ENCODE measurements around the gene SEC16A.
A peak's percentile ranks its signal among the peaks of the same experiment; 100 is the strongest.

The SEC16A gene

DNA sequence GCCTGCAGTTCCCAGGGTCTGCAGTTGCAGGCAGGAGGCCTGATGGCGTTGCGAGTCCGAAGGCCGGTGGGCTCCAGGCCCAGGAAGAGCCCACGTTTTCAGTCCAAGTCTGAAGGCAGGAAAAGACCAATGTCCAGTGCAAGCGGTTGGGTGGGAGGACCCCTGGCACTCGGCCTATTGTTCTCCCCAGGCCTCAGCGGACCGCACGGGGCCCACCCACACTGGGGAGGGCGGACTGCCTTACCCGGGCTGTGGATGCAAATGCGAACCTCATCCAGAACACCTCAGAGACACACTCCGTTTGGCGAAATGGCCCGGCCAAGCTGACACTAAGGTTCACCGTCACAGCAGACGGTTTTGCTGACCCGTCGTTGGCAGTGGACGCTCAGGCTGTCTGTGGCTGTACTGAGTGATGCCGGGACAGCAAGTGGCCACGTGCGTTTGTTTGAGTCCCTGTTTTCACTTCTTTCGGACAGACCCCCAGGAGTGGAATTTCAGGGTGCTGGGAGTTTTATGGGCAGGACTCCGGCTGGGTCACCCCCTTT is 10.2 kb upstream of the SEC16A start:
- DNase-seq (ENCODE audit: low read depth): no peak
- TF ChIP-seq, protein P1, sequence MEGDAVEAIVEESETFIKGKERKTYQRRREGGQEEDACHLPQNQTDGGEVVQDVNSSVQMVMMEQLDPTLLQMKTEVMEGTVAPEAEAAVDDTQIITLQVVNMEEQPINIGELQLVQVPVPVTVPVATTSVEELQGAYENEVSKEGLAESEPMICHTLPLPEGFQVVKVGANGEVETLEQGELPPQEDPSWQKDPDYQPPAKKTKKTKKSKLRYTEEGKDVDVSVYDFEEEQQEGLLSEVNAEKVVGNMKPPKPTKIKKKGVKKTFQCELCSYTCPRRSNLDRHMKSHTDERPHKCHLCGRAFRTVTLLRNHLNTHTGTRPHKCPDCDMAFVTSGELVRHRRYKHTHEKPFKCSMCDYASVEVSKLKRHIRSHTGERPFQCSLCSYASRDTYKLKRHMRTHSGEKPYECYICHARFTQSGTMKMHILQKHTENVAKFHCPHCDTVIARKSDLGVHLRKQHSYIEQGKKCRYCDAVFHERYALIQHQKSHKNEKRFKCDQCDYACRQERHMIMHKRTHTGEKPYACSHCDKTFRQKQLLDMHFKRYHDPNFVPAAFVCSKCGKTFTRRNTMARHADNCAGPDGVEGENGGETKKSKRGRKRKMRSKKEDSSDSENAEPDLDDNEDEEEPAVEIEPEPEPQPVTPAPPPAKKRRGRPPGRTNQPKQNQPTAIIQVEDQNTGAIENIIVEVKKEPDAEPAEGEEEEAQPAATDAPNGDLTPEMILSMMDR (IDR thresholded peaks at IDR 0.05; ENCODE audit: control insufficient read depth, insufficient read depth, low read depth, low read length, missing control alignments): no peak
- H3K4me3 ChIP-seq (ENCODE audit: control insufficient read depth, low read depth, low read length): no peak overlapping the region

GRCh38 chr9:136489731-136490130 is 6.9 kb upstream of the SEC16A start:
- TF ChIP-seq, protein P1 (IDR thresholded peaks at IDR 0.05; ENCODE audit: control insufficient read depth, insufficient read depth, low read depth, low read length, missing control alignments): no peak
- no peak for DNase-seq (ENCODE audit: low read depth)
- H3K4me3 ChIP-seq (ENCODE audit: control insufficient read depth, low read depth, low read length): no peak overlapping the region

- DNase-seq (ENCODE audit: low read depth): no peak
- no peak overlapping the region for H3K4me3 ChIP-seq (ENCODE audit: control insufficient read depth, low read depth, low read length)
- TF ChIP-seq, protein P1 (IDR thresholded peaks at IDR 0.05; ENCODE audit: control insufficient read depth, insufficient read depth, low read depth, low read length, missing control alignments): peak; percentile 98
These were observed 5.7 kb upstream of the SEC16A start for GRCh38 chr9:136488247-136489214.

GRCh38 chr9:136487672-136488071 is 4.8 kb upstream of the SEC16A start:
- no peak overlapping the region for H3K4me3 ChIP-seq (ENCODE audit: control insufficient read depth, low read depth, low read length)
- TF ChIP-seq, protein P1 (IDR thresholded peaks at IDR 0.05; ENCODE audit: control insufficient read depth, insufficient read depth, low read depth, low read length, missing control alignments): no peak
- no peak for DNase-seq (ENCODE audit: low read depth)

GRCh38 chr9:136486823-136487620 is 4.2 kb upstream of the SEC16A start:
- no peak overlapping the region for H3K4me3 ChIP-seq (ENCODE audit: control insufficient read depth, low read depth, low read length)
- TF ChIP-seq, protein P1 (IDR thresholded peaks at IDR 0.05; ENCODE audit: control insufficient read depth, insufficient read depth, low read depth, low read length, missing control alignments): no peak
- no peak for DNase-seq (ENCODE audit: low read depth)

DNA sequence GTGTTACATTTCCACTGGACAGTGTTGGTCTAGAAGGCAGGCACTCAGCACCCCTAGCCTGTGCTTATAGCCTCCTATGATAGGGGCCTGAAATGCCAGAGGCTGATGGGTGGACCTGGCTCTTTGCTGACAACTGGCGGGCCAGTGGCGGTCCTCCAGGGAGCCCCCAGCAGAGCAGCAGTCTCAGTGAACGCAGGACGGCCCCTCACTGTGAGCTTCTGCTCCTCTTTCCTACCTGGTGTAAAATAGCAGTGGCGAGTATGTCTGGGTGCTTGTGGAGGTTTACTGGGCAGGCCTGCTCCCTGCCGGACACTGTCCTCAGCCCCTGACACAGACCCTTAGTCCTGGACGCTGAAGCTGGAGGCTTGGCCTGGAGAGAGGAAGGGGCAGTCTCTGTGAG is 3.3 kb upstream of the SEC16A start:
- DNase-seq (ENCODE audit: low read depth): no peak
- no peak overlapping the region for H3K4me3 ChIP-seq (ENCODE audit: control insufficient read depth, low read depth, low read length)
- TF ChIP-seq, protein P1 (IDR thresholded peaks at IDR 0.05; ENCODE audit: control insufficient read depth, insufficient read depth, low read depth, low read length, missing control alignments): no peak
